Cardiac fibroblast (primary cell): ENCODE results near the gene KIF26A.

ENCODE experiments used
- DNase-seq, 2 donors: peaks; one replicate each; pipeline versions ENCODE4 v3.0.0 to v3.0.0-alpha.2; 2010; ENCODE audit warnings: low read depth in 2 of 2
- H3K4me3 ChIP-seq, 2 donors: replicated peaks in 1 of 2; 1 replicate in 1 of 2; 2 replicates in 1 of 2; pipeline ENCODE4 v1.5.1; 2011; ENCODE audit warnings: low read depth in 2 of 2, low read length in 2 of 2, mild to moderate bottlenecking in 2 of 2, moderate library complexity in 1 of 2
- CTCF ChIP-seq: IDR thresholded peaks from one replicate; pipeline ENCODE4 v1.5.1; 2011; ENCODE audit warnings: low read depth, mild to moderate bottlenecking, low read length, inconsistent platforms

Gene KIF26A

GRCh38 chr14:104163541-104163940 lies 25.2 kb downstream of the KIF26A start:
- H3K4me3 ChIP-seq, result no peak overlapping the region
- no peak for TF ChIP-seq CTCF
- DNase-seq, result no peak

- no peak for DNase-seq
- TF ChIP-seq CTCF, result no peak
- H3K4me3 ChIP-seq, result no peak overlapping the region
Observed at GRCh38 chr14:104164041-104164440, 25.7 kb downstream of the KIF26A start.

GRCh38 chr14:104164512-104164911 lies 26.1 kb downstream of the KIF26A start:
- DNase-seq, result no peak
- H3K4me3 ChIP-seq, result no peak overlapping the region
- TF ChIP-seq CTCF, result no peak

GRCh38 chr14:104166698-104167097 lies 28.3 kb downstream of the KIF26A start:
- no peak for DNase-seq
- no peak for TF ChIP-seq CTCF

GRCh38 chr14:104168603-104169002 lies 30.2 kb downstream of the KIF26A start:
- DNase-seq, result no peak
- H3K4me3 ChIP-seq, result no peak overlapping the region
- TF ChIP-seq CTCF, result no peak

More at GRCh38 chr14:104166698-104167097, 28.3 kb downstream of the KIF26A start:
- no peak overlapping the region for H3K4me3 ChIP-seq

GRCh38 chr14:104169005-104169698 lies 30.8 kb downstream of the KIF26A start:
- no peak overlapping the region for H3K4me3 ChIP-seq
- DNase-seq, result no peak
- TF ChIP-seq CTCF, result no peak
